RKO (cell line): Measurements from ENCODE around the gene PCCA.
"Not testable (repeated sequence)": the region's sequence is repeated elsewhere in the genome, so short reads cannot be mapped to it uniquely, and the experiment has no call there.

Experiments
- DNase-seq: peaks from one replicate; pipeline ENCODE4 v3.0.0-alpha.2; 2016; ENCODE audit warnings: low spot score

Gene PCCA, protein sequence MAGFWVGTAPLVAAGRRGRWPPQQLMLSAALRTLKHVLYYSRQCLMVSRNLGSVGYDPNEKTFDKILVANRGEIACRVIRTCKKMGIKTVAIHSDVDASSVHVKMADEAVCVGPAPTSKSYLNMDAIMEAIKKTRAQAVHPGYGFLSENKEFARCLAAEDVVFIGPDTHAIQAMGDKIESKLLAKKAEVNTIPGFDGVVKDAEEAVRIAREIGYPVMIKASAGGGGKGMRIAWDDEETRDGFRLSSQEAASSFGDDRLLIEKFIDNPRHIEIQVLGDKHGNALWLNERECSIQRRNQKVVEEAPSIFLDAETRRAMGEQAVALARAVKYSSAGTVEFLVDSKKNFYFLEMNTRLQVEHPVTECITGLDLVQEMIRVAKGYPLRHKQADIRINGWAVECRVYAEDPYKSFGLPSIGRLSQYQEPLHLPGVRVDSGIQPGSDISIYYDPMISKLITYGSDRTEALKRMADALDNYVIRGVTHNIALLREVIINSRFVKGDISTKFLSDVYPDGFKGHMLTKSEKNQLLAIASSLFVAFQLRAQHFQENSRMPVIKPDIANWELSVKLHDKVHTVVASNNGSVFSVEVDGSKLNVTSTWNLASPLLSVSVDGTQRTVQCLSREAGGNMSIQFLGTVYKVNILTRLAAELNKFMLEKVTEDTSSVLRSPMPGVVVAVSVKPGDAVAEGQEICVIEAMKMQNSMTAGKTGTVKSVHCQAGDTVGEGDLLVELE

DNA sequence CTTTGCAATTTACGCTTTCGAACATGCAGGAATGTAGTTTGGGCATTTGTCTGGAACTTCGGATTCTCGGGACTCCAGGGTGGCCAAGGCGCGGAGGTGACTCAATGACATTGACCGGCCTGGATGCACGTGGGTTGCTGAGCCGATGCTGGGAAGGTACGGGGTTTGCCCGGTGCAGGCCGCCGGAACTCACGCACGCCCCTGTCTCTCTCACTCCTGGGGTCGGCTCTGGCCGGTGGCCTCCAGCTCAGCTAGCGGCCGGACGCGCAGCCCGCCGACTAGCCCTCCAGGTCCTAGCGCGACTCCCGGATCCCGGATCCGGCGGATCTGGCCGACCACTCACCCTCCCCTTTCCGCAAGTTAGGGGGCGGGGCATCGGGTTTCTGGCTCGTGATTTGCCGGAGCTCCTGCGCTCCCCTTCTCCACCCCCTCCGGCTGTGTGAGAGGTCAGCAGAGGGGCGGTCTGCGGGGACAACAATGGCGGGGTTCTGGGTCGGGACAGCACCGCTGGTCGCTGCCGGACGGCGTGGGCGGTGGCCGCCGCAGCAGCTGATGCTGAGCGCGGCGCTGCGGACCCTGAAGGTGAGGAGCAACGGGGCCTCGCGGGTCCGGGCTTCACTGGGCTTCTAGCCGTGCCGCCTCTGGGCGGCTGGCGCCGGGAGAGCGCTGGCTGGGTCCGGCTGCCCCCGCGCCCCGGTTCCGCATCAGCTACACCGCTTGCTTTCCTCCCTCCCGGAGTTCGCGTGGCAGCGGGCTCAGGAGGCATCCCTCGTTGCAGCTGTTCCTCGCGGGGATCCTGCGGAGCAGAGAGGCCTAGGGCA is at the start of gene PCCA:
Gene PCCA, plus strand, starts transcription at position 450 of the 821 bp plus-strand sequence. Its CDS starts 28 bp downstream, at position 478.
- DNase-seq, result peak; percentile 88

DNA sequence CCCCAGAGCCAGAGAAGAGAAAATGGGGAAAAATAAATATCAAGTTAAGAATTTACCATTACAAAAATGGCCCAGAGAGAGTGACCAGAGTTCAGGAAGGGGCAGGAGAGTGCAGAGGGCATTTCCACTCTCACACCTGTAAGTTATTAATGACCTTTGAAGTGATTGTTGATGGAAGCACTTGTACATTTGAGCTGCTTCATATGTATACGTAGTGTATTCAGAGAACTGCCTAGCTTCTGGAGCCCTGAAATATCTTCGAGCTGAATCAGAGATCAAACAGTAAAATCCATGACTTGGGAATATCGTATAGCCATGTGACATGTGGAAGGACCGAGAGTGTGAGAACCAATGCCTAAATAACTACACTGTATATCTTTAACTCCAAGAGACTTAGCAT is 49.2 kb upstream of the PCCA start:
- no peak for DNase-seq

DNA sequence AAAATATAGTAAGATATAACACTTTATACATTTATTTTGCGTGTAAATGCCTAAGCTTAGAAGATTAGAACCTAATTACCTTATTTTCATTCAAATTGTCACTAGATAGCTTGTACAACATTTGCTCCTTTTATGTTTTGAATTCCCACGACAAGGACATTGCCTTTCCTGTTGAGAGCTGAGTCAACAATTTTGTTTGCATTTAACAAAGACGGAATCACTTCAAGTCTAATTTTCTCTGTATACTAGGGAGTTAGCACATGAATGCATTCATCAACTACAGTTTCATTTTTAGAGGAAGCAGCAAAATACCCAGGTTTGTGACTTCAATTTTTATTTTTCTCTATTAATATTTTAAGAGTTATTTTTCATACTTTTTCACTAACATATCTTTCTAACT is 48.7 kb upstream of the PCCA start:
- DNase-seq, result no peak

DNA sequence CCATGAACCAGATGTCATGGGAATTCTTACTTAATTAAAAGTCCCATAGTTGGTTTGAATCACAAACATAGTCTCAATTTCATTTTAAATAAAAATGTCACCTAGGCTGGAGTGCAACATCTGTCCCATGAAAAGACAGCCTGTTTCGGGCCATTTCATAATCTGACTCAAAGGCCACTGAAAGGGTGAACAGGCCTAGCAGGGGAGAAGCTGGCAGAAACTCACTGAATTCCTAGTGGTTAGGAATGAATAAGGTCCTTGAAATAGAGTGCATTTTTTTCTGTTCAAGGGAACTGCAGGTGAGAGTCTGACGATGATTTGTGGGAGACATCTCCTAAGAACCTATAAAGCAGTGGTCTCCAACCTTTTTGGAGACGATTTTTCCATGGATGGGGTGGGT is 44.0 kb upstream of the PCCA start:
- DNase-seq, result no peak

DNA sequence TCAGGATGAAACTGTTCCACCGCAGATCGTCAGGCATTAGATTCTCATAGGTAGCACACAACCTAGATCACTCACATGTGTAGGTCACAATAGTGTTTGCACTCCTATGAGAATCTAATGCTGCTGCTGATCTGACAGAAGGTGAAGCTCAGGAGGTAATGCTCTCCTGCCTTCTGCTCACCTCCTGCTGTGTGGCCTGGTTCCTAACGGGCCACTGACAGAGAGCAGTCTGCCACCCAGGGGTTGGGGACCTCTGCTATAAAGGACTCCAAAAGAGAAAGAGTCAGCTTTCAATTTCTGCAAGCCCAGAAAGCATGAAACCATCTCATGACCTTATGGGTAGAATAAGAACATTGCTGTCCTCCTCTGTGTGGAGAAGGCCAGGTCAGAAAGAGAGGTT is 43.5 kb upstream of the PCCA start:
- no peak for DNase-seq

DNA sequence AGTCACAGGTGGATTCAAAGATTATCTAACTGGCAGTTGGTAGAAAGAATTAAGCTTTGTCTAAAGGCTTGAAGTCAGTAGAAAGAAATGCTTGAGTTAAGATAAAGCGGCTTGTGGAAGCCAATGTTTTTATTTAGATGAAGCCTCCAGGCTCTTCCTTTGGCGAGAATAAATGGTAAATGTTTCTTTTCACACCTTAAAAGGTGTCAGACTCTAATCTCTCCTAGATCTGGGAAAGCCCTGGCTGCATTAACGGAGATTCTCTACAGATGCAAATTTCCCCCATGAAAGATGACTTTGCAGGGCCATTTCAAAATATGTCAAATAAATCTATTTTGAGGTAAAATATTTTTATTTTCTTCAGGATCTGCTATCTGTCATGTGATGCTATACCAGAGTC is 37.8 kb upstream of the PCCA start:
- DNase-seq, result no peak

DNA sequence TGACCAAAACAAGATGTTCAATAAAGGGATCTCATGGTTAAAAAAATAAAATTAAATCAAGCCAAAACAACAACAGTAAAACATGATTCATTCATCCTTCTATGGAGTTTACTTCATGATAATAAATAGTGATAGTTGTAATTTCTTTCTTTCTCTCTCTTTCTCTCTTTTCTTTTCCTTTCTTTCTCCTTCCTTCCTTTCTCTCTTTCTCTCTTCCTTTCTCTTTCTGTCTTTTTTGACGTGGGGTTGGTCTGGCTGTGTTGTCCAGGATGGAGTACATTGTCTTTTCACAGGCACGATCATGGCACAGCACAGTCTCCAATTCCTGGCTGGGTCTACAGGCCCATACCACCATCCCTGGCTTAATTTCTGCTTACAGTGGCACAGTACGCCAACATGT is 29.1 kb upstream of the PCCA start:
- no peak for DNase-seq

DNA sequence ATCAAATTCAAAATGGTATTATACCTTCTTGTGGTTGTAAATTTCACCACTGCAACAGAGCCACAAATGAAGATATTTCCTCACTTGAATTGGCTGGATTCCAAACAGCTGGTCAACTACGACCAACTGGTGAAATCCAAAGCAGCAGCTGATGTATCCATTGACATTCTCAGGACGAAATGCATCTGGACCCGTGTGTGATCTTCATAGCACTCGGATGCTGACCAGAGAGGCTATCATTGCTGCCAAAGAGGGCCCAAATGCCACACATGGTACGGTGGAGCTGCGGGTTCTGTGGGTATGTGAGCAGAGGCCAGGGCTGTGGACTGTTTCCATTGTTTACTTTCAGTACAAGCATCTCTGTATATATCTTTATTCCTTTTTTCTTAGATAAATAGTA is 25.6 kb upstream of the PCCA start:
- DNase-seq, result no peak

DNA sequence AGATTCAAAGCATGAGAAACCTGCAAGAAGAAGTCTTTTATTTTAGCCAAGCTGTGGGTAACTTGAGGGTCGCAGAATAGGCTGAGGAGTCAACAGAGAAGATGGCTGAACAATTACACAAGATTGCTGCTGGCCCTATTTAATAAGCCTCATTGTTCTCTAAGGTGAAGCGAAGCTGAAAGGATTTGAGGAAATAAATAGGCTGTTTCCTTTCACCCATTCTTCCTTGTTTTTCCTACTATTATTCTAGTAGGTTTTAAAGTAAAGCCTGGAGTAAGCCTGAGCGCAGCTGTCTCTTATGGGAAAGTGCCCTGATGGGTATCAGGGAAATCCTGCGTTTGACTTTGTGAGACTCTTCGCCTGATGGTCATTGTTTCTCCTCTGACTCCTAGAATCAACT is 25.0 kb upstream of the PCCA start:
- no peak for DNase-seq

DNA sequence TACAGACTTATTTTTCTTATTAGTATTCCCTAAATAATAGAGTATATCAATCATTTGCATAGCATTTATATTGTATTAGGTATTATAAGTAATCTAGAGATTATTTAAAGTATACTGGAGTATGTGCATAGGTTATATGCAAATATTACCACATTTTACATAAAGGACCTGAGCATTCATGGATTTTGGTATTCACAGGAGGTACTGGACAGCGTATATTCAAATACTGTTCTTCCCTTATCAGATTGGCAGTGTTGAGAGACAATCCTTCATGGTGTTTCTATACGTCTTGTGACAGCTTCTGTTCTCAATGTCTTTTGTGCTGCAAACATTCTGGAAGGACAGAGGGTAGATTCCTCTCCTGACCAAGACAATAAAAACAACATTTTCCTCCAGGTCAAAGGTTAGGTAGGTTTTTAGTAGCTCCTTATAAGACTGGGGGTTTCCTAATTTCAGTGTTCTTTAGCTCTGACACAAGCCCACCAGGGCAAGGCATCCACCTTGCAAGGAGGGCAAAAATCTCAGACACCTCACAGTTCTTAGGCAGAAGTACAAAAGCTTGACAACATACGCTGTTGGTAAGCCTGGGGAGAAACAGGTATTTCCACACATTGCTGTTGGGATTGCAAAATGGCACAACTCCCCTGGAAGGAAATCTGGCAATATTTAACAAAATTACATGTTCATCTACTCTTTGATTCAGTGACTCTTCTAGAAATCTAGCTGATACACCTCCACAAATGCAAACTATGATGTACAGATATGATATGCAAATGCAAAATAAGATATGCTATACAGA is 20.6 kb upstream of the PCCA start:
- DNase-seq, result no peak

DNA sequence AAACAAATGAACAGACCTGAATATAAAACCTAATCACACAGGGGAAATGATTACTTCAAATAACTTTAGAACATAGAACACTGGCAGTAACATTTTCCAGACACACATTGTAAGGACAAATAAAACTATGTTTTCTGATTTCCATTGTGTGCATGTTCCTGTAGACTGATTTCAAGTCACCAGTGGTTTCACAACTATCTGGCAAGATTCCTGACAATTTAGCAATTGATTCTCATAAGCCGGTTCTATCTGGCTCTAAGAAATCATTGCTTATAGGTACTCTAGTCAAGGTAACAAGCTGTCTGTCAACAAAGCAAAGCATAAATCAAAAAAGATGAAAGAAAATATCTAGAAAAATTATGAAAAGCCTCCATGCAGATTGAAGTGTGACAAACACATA is 19.6 kb upstream of the PCCA start:
- DNase-seq, result no peak

DNA sequence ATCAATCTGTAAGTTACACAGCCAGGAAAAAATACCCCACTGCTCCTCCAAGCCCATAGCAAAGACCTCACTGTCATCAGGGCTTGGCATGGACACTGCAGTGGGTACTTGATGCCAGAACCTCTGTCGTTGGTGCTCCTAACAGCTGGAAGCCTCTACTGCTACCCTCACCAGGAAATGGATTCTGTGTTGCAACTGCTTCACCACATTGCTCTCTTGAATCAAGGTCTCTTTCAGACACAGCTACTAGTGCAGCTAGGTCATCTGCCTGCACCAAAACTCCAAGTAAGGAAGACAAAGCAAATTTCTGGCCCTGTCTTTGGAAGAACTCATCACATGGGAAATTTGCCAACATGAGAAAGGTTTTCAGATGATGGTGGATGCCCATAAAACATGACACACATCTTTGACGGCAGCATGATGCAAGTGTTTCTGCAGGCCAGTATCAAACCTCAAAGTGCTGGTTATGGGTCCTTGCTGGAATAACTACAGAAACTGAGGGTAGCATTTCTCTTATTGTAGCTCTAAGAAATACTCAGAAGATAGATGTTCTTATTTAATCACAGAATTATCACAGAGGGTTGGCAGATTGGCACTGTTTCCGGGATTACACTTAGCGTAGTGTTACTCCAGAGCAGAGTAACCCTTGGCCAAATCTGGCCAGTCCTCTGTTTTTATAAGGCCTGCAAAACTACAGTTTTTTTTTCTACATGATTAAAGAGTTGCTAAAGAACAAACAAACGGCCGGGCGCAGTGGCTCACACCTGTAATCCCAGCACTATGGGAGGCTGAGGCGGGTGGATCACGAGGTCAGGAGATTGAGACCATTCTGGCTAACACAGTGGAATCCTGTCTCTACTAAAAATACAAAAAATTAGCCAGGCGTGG is 12.9 kb upstream of the PCCA start:
- DNase-seq, result no peak

DNA sequence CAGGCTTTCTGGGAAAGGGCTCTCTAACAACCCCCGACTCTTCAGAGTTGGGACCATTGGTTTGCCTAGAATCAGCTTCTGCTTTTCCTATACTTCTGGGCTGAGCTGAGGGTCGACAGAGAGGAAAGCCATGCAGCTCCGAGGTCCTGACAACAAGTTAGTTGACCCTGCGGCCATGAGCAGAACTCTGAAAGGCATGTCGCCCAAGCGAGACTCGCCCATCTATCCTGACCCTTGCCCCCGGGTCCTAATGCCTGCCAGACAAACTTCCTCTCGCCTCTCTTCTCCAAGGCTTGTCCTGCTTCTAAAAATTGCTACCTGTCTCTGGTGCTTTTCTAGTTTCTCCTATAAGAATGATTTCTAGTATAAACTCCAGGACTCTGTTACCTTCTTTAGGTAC is 9.9 kb upstream of the PCCA start:
- DNase-seq, result not testable (repeated sequence)

DNA sequence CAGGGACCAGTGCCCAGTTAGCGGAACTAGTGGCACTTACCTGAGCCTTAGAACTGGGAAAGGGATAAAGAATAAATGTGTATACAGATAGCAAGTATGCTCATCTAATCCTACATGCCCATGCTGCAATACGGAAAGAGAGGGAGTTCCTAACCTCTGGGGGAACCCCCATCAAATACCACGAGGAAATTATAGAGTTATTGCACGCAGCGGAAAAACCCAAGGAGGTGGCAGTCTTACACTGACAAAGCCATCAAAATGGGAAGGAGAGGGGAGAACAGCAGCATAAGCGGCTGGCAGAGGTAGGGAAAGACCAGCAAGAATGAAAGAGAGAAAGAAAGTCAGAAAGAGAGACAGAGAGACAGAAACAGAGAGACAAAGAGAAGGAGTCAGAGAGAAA is 5.5 kb upstream of the PCCA start:
- DNase-seq, result not testable (repeated sequence)

DNA sequence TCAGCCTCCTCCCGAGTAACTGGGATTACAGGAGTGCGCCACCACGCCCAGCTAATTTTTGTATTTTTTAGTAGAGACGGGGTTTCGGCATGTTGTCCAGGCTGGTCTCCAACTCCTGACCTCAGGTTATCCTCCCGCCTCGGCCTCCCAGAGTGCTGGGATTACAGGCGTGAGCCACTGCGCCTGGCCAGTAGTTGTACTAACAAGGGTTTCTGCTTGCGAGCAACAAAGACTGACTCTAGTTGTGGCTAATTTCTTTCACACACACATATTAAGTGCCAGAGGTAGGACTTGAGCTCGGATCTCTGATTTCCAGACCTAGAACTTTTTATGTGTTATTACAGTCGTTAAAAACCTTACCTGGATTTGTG is 635 bp upstream of the PCCA start:
- DNase-seq, result no peak

DNA sequence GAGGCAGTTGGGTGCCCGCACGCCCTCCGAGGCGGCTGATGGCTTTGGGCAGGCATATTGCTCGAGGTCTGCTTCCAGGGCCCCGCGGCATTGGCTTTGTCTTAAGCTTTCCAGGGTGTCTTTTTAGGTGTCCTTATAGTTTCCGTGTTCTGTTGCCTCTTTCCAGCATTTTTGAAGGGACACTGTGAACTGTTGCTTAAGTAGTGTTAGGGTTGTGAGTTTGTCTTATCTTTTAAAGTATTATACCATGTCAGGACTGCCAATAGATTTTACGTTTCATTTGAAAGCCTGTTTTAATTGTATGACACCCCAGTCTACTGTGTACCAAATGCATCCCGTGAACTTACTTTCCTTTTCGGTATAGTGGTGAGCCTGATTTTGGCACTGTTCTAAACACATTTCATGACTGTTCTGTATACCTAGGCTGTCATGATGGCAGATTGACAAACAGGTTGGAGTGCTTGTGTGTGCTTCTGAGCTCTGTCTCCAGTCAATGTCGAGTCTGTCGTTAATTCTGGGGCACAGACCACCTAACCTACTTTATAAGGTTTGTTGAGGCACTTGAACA is 656 bp downstream of the PCCA start:
- peak; percentile 34 for DNase-seq

DNA sequence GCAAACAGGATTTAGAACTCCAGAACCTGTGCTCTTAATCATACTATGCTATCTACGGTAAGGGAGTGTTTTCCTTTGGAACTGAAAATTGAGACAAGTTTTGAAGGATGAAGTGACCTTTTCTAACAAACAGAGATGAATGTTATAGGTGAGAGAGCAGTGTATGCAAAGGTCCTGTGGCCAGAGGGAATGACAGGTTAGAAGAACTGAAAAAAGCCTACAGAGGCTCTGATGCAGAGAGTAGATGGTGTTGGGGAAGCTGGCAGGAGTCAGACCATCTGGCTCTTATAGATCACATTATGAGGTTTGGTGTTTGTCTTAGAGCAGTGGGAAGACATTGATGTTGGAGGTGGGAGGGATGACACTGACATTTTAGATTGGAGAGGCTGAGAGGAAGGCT is 2.0 kb downstream of the PCCA start:
- DNase-seq, result no peak

DNA sequence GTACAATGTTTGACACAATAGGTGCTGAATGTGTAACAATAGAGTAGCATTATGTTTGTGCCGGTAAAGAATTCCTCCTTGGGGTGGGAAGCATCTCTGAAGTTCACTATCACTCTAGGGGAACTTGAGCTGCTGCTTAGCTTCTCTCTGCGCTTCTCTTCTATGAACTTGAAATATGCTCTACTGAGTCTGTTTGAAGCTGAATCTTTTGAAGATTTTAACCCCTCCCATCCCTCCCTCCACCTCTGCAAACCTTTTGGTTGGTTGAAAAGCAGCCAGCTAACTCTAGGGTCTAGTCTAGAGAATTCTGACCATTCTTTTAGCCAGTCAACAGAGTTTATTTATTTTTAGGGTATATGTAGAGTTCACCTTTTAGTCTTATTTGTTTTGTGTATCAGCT is 2.5 kb downstream of the PCCA start:
- DNase-seq, result no peak

DNA sequence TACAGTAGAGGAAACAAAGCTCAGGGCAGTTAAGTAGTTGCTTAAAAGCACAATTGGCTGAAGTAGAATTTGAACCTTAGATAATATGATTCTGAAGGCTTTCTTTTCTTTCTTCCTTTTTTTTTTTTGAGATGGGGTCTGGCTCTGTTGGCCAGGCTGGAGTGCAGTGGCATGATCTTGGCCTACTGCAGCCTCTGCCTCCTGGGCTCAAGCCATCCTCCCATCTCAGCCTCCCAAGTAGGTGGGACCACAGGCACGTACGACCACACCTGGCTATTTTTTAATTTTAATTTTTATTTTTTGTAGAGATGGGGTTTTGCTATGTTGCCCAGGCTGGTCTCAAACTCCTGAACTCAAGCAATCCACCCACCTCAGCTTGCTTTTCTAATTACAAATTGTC is 3.4 kb downstream of the PCCA start:
- not testable (repeated sequence) for DNase-seq

DNA sequence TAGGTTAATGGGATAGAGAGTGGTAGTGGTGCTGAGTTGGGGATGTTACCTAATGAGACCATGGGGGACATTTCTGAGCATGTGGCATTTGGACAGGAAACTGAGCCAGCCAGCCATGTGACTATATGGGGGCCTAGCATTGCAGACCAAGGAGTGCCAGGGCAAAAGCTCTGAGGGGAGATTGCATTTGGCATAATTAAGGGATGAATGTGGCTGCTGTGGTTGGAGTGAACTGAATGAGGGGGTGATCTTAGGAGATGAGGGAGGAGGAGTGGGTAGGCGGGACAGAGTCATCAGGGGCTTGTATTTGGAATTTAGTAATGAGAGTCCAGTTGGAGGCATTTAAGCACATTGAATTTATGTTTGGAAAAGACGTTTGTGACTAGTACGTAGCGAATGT is 6.6 kb downstream of the PCCA start:
- DNase-seq, result no peak

DNA sequence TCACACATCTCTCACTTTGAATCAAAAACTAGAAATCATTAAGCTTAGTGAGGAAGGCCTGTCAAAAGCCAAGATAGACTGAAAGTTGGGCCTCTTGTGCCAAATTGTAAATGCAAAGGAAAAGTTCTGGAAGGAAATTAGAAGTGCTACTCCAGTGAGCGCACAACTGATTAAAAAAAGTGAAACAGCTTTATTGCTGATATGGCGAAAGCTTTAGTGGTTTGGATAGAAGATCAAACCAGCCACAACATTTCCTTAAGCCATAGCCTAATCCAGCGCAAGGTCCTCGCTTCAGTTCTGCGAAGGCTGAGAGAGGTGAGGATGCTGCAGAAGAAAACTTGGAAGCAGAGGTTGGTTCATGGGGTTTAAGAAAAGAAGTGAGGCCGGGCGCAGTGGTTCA is 7.6 kb downstream of the PCCA start:
- DNase-seq, result no peak
